ENCODE results near the gene IGSF23. TPM values are rescaled to one million over a fixed set of nuclear protein-coding genes. Genes with fewer than 3 reads are reported as not detected.
A peak's percentile ranks its signal among the peaks of the same experiment; 100 is the strongest.

Gene IGSF23
- total RNA-seq, 6 donors from 2014 or later, result not detected

DNA sequence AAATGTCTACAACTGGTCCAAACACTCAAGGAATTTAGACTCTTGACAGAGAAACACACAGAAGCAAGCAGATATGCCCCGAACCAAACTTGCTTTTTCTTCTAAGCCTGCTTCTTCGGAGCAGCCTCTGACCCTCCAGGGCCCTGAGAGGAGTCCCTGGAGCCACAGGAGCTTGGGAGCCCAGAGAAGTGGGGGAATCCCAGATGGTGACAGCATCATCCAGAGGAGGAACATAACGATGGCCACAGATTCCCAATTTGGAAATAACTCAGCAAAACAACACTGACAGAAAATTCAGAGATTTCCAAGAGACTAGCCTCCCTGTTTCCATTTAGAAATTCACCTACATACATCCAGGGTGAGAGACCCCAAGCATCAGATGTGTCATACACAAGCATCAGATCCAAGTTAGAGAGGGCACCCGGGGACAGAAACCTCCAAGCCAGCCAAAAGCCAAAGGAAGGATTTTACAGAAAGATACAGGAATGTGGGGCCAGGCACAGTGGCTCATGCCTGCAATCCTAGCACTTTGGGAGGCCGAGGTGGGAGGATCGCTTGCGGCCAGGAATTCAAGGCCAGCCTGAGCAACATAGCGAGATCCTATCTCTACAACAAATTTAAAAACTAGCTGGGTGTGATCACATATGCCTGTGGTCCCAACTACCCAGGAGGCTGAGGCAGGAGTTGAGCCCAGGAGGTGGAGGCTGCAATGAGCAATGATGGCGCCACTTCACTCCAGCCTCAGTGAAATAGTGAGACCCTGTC lies 28.3 kb downstream of the IGSF23 start:
- DNase-seq (no peak), ATAC-seq (ENCODE audit: low FRiP score in 2 of 2) (no peak)
- Histone ChIP-seq H3K4me3 (no peak overlapping the region), H3K4me1 (peaks cover 2 to 10% (median 6%) of the 10 kb centered on the region in 4 donors), H3K27ac (no peak overlapping the region), H3K9me3 (no peaks in the 10 kb centered on the region), H3K27me3 (no peaks in the 10 kb centered on the region), H3K36me3 (no peaks in the 10 kb centered on the region)
- 83 to 91% methylated on average over 9 of the region's 9 CpGs for WGBS, 2 donors
- no peak for TF ChIP-seq POLR2AphosphoS5 (IDR thresholded peaks at IDR 0.05)
- TF ChIP-seq EP300 (IDR thresholded peaks at IDR 0.05), result no peak
- TF ChIP-seq POLR2A (IDR thresholded peaks at IDR 0.05), result no peak
- no peak for TF ChIP-seq CTCF (IDR thresholded peaks at IDR 0.05)

DNA sequence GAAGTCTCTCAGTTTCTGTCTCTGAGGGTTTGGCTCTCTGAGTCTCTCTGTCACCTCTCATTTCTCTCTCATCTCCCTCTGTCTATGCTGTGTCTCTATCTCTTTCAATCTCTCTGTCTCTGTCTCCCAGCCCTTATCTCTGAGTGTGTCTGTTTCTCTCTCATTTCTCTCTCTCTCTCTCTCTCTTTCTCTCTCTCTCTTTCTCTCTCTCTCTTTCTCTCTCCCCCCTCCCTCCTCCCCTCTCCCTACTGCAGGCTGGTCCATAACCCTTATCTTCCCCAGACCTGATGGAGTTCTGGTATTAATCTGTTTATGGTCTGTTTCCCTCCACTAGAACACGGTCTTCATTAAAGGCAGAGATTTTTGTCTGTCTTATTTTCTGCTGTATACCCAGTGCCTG lies 29.0 kb downstream of the IGSF23 start:
- H3K4me1 ChIP-seq, result peaks cover 6 to 16% (median 11%) of the 10 kb centered on the region in 4 donors
- H3K27me3 ChIP-seq, result no peaks in the 10 kb centered on the region
- H3K27ac ChIP-seq, result no peak overlapping the region
- H3K4me3 ChIP-seq, result no peak overlapping the region
- ATAC-seq (ENCODE audit: low FRiP score in 2 of 2), result no peak
- H3K36me3 ChIP-seq, result peaks cover 0 to 6% (median 2%) of the 10 kb centered on the region in 4 donors
- no peak for TF ChIP-seq POLR2A (IDR thresholded peaks at IDR 0.05)
- no peak for TF ChIP-seq EP300 (IDR thresholded peaks at IDR 0.05)
- DNase-seq, result no peak
- WGBS, 2 donors, result 42 to 50% methylated on average over 1 of the region's 1 CpG
- H3K9me3 ChIP-seq, result no peaks in the 10 kb centered on the region

DNA sequence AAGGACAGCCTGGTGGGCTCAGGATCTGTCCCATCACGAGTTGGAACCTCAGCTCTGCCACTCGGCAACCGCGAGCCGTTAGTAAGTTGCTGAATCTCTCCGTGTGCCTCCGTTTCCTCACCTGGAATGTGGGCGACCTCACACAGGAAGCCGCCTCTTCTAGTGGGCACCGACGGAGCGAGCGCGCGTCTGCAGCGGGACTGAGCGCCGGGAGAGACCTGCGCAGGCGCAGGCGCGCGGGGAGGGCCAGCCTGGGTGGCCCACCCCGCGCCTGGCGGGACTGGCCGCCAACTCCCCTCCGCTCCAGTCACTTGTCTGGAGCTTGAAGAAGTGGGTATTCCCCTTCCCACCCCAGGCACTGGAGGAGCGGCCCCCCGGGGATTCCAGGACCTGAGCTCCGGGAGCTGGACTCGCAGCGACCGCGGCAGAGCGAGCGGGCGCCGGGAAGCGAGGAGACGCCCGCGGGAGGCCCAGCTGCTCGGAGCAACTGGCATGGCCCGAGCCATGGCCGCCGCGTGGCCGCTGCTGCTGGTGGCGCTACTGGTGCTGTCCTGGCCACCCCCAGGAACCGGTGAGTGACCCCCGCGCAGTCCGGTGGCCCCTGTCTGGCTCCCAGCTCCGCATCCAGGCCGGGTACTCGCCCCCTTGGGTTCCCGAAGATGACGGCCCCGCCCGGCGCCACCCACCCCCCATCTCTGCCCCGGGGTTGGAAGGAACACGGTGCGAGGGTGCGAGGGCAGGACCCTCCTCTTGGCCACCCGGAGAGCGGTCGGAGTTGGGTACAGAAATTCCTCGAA lies 30.4 kb downstream of the IGSF23 start, which contains the start of gene PVR:
PVR (plus strand) TSS at position 306 of the 797 bp plus-strand sequence; CDS start at position 493, 187 bp downstream.
- peak; percentile 88 to 97 for ATAC-seq (ENCODE audit: low FRiP score in 2 of 2)
- H3K27me3 ChIP-seq, result no peaks in the 10 kb centered on the region
- TF ChIP-seq CTCF (IDR thresholded peaks at IDR 0.05) (peak in 2 of 6 experiments; percentile 14 to 15), POLR2AphosphoS5 (IDR thresholded peaks at IDR 0.05) (peak; percentile 57 to 73), POLR2A (IDR thresholded peaks at IDR 0.05) (peak in 3 of 4 donors; percentile 42 to 82 (median 74)), EP300 (IDR thresholded peaks at IDR 0.05) (no peak)
- H3K27ac ChIP-seq, result peak within 1 kb of the TSS; percentile 88 to 93 (median 91)
- no peaks in the 10 kb centered on the region for H3K9me3 ChIP-seq
- 0 to 20% methylated on average over 2 to 28 of the region's 70 CpGs for WGBS, 2 donors
- DNase-seq, result peak; percentile 86 to 94
- peaks cover 19 to 30% (median 25%) of the 10 kb centered on the region in 4 donors for H3K4me1 ChIP-seq
- peak within 1 kb of the TSS; percentile 51 to 87 (median 74) for H3K4me3 ChIP-seq
- peaks cover 0 to 13% (median 6%) of the 10 kb centered on the region in 4 donors for H3K36me3 ChIP-seq

DNA sequence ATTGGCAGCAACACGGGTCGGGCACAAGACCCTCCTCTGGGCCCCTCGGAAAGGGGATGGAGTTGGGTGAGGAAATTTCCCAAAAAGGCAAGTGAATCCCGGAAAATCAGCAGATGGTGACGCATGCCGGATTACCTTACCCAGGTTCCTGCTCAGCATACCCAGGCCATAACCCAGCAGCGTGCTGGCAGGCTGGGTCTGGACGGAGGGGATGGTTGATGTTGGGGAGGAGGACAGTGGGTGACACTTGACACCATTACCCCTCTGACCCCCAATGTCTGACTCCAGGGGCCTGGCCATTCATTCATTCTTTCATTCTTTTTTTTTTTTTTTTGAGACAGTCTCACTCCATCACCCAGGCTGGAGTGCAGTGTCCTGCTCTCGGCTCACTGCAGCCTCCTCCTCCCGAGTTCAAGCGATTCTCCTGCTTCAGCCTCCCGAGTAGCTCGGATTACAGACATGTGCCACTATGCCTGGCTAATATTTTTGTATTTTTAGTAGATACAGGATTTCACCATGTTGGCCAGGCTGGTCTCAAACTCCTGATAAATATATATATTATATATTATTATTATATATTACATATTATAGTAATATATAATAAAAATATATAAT lies 31.1 kb downstream of the IGSF23 start:
- ATAC-seq (ENCODE audit: low FRiP score in 2 of 2), result peak; percentile 35 to 62
- whole genome bisulfite sequencing, 2 donors, result 6 to 8% methylated on average over 13 of the region's 13 CpGs
- Histone ChIP-seq H3K4me3 (peak overlapping the region; percentile 51 to 87 (median 74)), H3K4me1 (peaks cover 21 to 35% (median 27%) of the 10 kb centered on the region in 4 donors), H3K27me3 (no peaks in the 10 kb centered on the region), H3K9me3 (no peaks in the 10 kb centered on the region), H3K27ac (peak overlapping the region; percentile 88 to 93 (median 91)), H3K36me3 (peaks cover 0 to 20% (median 7%) of the 10 kb centered on the region in 4 donors)
- DNase-seq, result peak in 1 of 2 donors; percentile 49
- no peak for TF ChIP-seq CTCF (IDR thresholded peaks at IDR 0.05)
- TF ChIP-seq POLR2A (IDR thresholded peaks at IDR 0.05), result no peak
- TF ChIP-seq POLR2AphosphoS5 (IDR thresholded peaks at IDR 0.05), result no peak
- no peak for TF ChIP-seq EP300 (IDR thresholded peaks at IDR 0.05)

All from upper lobe of left lung (tissue), 6 donors.